LNCAP (cell line): ENCODE results near the gene RAPGEF4.

Experiments used
- TF ChIP-seq, protein P1 (sequence below): fragments of 450-650 bp; IDR thresholded peaks from 2 replicates; pipeline ENCODE4 v1.5.1; 2017; ENCODE audit warnings: mild to moderate bottlenecking

RAPGEF4 gene

DNA sequence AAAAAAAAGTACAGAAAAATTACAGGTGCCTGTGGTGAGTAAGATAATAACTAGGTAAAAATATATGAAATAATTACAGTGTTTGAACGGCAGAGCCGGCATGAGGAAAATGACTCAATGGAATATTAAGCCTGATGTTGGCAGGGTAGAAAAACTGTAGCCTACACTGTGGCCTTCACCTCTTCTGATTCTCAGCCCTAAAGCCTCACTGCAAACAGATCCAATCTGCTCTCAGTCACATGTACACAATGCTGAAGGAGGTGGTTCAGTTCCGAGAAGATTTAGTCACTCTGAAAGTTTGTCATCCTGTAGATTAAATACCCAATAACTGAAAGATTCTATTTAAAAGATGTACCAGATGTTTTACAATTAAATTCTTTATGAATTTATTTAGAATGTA is 273.1 kb downstream of the RAPGEF4 start:
- TF ChIP-seq, protein P1, sequence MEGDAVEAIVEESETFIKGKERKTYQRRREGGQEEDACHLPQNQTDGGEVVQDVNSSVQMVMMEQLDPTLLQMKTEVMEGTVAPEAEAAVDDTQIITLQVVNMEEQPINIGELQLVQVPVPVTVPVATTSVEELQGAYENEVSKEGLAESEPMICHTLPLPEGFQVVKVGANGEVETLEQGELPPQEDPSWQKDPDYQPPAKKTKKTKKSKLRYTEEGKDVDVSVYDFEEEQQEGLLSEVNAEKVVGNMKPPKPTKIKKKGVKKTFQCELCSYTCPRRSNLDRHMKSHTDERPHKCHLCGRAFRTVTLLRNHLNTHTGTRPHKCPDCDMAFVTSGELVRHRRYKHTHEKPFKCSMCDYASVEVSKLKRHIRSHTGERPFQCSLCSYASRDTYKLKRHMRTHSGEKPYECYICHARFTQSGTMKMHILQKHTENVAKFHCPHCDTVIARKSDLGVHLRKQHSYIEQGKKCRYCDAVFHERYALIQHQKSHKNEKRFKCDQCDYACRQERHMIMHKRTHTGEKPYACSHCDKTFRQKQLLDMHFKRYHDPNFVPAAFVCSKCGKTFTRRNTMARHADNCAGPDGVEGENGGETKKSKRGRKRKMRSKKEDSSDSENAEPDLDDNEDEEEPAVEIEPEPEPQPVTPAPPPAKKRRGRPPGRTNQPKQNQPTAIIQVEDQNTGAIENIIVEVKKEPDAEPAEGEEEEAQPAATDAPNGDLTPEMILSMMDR: no peak

- TF ChIP-seq, protein P1: no peak
These were observed 274.6 kb downstream of the RAPGEF4 start for GRCh38 chr2:173010233-173010632.

DNA sequence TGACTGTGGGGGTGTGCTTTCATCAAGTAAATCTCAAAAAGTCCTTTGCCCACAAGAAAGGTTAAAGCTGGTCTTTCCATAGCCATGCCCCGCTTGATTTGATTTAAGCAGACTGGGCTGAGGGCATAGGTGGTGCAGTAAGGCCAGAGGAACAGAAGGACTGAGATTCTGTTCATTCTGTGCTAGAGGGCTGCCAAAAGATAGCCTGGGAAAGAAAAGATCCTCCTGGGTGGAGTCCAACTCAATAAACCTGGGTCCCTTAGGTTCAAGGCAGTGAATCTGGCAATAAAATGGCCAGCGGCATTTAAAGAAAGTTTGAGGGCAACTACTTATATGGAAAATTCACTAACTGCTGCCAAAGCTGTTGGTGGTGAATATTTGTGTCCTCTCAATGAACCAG is 280.8 kb downstream of the RAPGEF4 start:
- TF ChIP-seq, protein P1: no peak

GRCh38 chr2:173017646-173018420 is 282.2 kb downstream of the RAPGEF4 start:
- TF ChIP-seq, protein P1: no peak

DNA sequence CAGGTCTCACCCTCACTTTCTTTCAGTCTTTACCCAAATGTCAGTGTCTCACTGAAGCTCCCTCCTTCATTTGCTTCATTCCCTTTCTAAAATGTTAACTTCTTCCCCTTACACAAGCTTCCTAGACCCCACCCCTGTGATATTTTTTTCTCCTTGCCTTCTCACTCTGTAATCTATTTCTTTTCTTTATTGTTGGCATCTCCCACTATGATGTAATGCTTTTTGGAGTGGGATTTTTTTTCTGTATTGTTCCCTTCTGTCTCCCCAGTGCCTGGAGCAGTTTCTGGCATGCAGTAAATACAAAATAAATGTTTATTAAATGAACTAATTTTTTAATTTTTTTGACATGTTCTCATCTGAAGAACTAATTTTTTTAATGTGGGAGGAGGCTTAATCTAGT is 284.1 kb downstream of the RAPGEF4 start:
- TF ChIP-seq, protein P1: no peak

GRCh38 chr2:173021939-173022371 is 286.3 kb downstream of the RAPGEF4 start:
- TF ChIP-seq, protein P1: peak; percentile 55; the same call in 1 of the 2 replicates

DNA sequence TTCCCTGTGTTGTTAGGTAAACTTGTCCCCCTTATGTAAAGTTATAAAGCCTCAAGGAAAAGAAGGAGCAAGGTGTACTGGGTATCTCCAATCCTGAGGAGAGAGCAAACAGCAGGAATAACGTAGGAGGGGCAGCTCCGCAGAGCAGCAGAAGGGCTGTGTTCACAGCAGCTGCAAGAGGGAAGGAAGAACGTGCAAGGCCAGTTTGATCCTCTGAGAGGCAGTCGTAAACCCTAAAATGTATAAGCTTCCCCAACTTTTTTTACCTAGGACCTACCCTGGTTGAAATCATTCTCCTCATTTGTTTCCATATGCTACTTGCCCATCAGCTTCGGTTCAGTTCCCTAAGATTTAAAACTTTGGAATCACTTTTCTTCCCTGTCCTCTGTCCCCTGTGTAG is 288.1 kb downstream of the RAPGEF4 start:
- TF ChIP-seq, protein P1: no peak
